ENCODE results near the gene UBR7. TPM values are rescaled to one million over a fixed set of nuclear protein-coding genes. Genes with fewer than 3 reads are reported as not detected.
"Not testable (repeated sequence)": the region's sequence is repeated elsewhere in the genome, so short reads cannot be mapped to it uniquely, and the experiment has no call there.

UBR7 gene
- total RNA-seq, 1 donor from 2014 or later, result 19.5 TPM

- H3K4me3 Mint-ChIP-seq, result no peak overlapping the region
- intact Hi-C loops (cut with micrococcal nuclease), result no loop called here
Measured at GRCh38 chr14:93232159-93232558, 25.1 kb downstream of the UBR7 start.

GRCh38 chr14:93233078-93233477 is 26.0 kb downstream of the UBR7 start:
- H3K4me3 Mint-ChIP-seq; H3K4me1 Mint-ChIP-seq; ATAC-seq (ENCODE audit: low read depth); H3K27me3 Mint-ChIP-seq; DNase-seq; H3K9me3 Mint-ChIP-seq; POLR2A ChIA-PET; intact Hi-C loops (cut with micrococcal nuclease); H3K27ac Mint-ChIP-seq: not testable (repeated sequence)
- CTCF ChIA-PET, result interaction anchor here (0.8 to 1.1 kb wide), 2 partner anchors 304 to 386 kb away, joined by 3 read pairs; no protein-coding TSS in a partner anchor
- H3K36me3 Mint-ChIP-seq (ENCODE audit: low read depth), result peaks cover 14% of the 10 kb centered on the region

More at GRCh38 chr14:93232159-93232558, 25.1 kb downstream of the UBR7 start:
- no peak for TF ChIP-seq CTCF (IDR thresholded peaks at IDR 0.05)
- no peak for DNase-seq
- POLR2A ChIA-PET, result no interaction called here
- no peaks in the 10 kb centered on the region for H3K27me3 Mint-ChIP-seq
- peaks cover 10% of the 10 kb centered on the region for H3K4me1 Mint-ChIP-seq
- H3K36me3 Mint-ChIP-seq (ENCODE audit: low read depth), result peaks cover 21% of the 10 kb centered on the region
- no peak overlapping the region for H3K27ac Mint-ChIP-seq
- no peak for ATAC-seq (ENCODE audit: low read depth)
- CTCF ChIA-PET, result interaction anchor here (1.1 kb wide), 1 partner anchor 387 kb away, joined by 3 read pairs; no protein-coding TSS in a partner anchor
- no peaks in the 10 kb centered on the region for H3K9me3 Mint-ChIP-seq

- ATAC-seq (ENCODE audit: low read depth), result no peak
- DNase-seq, result no peak
- peaks cover 8% of the 10 kb centered on the region for H3K36me3 Mint-ChIP-seq (ENCODE audit: low read depth)
- no peak overlapping the region for H3K27ac Mint-ChIP-seq
- intact Hi-C loops (cut with micrococcal nuclease), result loop anchor here (1.0 to 2.0 kb wide), 3 partner anchors 303 to 385 kb away; no protein-coding TSS in a partner anchor
- CTCF ChIA-PET, result interaction anchor here (0.9 to 1.2 kb wide), 6 partner anchors 37 to 384 kb away, joined by 3 to 6 read pairs (median 4); no protein-coding TSS in a partner anchor
- H3K4me3 Mint-ChIP-seq, result no peak overlapping the region
- no peaks in the 10 kb centered on the region for H3K9me3 Mint-ChIP-seq
- no peaks in the 10 kb centered on the region for H3K27me3 Mint-ChIP-seq
- POLR2A ChIA-PET, result no interaction called here
- peaks cover 10% of the 10 kb centered on the region for H3K4me1 Mint-ChIP-seq
- no peak for TF ChIP-seq CTCF (IDR thresholded peaks at IDR 0.05)
Measured at GRCh38 chr14:93234798-93235197, 27.7 kb downstream of the UBR7 start.

- no peak overlapping the region for H3K4me3 Mint-ChIP-seq
- H3K27me3 Mint-ChIP-seq, result no peaks in the 10 kb centered on the region
- intact Hi-C loops (cut with micrococcal nuclease), result no loop called here
- DNase-seq (no peak), ATAC-seq (ENCODE audit: low read depth) (no peak)
- no peak overlapping the region for H3K27ac Mint-ChIP-seq
- H3K9me3 Mint-ChIP-seq, result no peaks in the 10 kb centered on the region
- ChIA-PET CTCF (no interaction called here), POLR2A (interaction anchor here (0.6 kb wide), 1 partner anchor 14 kb away, joined by 4 read pairs; no protein-coding TSS in a partner anchor)
- no peak for TF ChIP-seq CTCF (IDR thresholded peaks at IDR 0.05)
- H3K4me1 Mint-ChIP-seq, result no peaks in the 10 kb centered on the region
- peaks cover 46% of the 10 kb centered on the region for H3K36me3 Mint-ChIP-seq (ENCODE audit: low read depth)
Measured at GRCh38 chr14:93239869-93240677, 33.0 kb downstream of the UBR7 start.

GRCh38 chr14:93240678-93241000 is 33.6 kb downstream of the UBR7 start:
- POLR2A ChIA-PET, result no interaction called here
- DNase-seq (no peak), ATAC-seq (ENCODE audit: low read depth) (no peak)
- peaks cover 51% of the 10 kb centered on the region for H3K36me3 Mint-ChIP-seq (ENCODE audit: low read depth)
- intact Hi-C loops (cut with micrococcal nuclease), result no loop called here
- TF ChIP-seq CTCF (IDR thresholded peaks at IDR 0.05), result no peak
- no peak overlapping the region for H3K4me3 Mint-ChIP-seq
- H3K9me3 Mint-ChIP-seq, result no peaks in the 10 kb centered on the region
- no peaks in the 10 kb centered on the region for H3K4me1 Mint-ChIP-seq
- CTCF ChIA-PET, result no interaction called here
- no peak overlapping the region for H3K27ac Mint-ChIP-seq
- no peaks in the 10 kb centered on the region for H3K27me3 Mint-ChIP-seq

Measured in activated B cell treated with CpG ODN at 0.5 μM for 24 hours (primary cell).